HG03432 (cell line): ENCODE measurements around the gene CHST7.

Experiments
- ATAC-seq: cut with Tn5 transposase; IDR thresholded peaks from one replicate; pipeline ENCODE4 v1.9.1; 2021; ENCODE audit warnings: mild to moderate bottlenecking, moderate library complexity; ENCODE audit not compliant: unreplicated experiment

The CHST7 gene

DNA sequence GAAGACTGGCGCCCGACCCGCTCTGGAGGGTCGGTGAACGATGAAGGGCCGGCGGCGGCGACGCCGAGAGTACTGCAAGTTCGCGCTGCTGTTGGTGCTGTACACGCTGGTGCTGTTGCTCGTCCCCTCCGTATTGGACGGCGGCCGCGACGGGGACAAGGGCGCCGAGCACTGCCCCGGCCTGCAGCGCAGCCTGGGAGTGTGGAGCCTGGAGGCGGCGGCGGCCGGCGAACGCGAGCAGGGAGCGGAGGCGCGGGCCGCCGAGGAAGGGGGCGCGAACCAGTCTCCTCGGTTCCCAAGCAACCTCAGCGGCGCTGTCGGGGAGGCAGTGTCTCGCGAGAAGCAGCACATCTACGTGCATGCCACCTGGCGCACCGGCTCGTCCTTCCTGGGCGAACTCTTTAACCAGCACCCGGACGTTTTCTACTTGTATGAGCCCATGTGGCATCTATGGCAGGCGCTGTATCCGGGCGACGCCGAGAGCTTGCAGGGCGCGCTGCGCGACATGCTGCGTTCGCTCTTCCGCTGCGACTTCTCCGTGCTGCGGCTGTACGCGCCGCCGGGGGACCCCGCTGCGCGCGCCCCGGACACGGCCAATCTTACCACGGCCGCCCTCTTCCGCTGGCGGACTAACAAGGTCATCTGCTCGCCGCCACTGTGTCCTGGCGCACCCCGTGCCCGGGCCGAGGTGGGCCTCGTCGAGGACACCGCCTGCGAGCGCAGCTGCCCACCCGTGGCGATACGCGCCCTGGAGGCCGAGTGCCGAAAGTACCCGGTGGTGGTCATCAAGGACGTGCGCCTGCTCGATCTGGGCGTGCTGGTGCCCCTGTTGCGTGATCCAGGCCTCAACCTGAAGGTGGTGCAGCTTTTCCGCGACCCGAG is 568 bp downstream of the CHST7 start:
- peak; percentile 46 for ATAC-seq

- ATAC-seq: peak; percentile 20
These were observed 1.3 kb downstream of the CHST7 start for GRCh38 chrX:46574774-46575381.

- no peak for ATAC-seq
These were observed 2.0 kb downstream of the CHST7 start for GRCh38 chrX:46575586-46575985.

DNA sequence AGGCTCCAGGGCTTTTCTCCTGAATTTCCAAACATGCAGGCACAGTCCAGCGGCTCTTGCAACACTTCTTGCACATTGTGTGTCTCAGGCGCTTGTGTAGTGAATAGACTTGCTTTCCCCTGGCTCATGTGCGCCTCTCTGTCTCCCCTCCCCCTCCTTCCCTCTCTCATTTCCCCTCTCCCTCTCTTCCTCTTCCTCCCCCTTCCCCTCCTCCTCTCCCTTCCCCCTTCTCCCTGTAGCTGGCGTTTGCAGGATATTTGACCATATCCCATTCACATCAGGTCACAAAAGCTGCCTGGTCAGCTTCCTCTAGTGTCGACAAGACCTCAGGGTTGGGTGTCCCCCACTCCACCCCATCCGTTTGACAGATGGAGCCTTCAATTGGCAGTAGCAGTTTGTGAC is 2.4 kb downstream of the CHST7 start:
- ATAC-seq: no peak

GRCh38 chrX:46576458-46576857 is 2.9 kb downstream of the CHST7 start:
- ATAC-seq: no peak

DNA sequence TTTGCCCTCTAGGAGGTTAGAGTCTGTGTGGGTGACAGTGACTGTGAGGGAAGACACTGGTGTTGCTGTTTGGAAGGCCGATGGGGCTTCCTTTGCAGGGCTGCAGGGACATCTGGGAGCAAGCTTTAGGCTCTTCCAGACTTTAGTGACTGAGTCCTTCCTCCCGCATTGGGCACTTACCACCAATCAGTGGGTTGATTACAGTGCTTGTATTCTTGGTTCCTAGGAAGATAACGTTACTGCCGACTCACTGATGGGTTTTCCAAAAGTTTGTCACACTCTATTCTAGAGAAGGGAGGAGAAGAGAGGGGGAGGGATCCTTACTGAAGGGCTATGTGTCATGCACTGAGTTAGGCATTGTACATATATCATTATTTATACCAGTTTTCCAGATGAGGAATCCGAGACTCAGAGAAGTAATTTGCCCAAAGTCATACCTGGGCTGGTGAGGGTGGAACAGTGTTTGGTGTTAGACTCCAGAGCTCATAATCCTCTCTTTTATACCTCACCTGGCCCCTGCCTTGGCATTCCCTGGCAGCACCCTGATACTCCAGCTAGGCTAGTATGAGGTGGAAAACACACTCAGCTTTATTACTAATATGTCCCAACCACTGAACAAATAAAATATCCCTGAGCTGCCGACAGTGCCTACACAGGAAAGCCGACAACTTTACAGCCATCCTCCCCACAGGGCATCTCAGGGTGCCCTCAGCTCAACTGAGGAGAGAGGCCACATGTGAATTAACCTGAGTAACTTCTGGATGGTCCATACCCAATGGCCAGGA is 3.8 kb downstream of the CHST7 start:
- ATAC-seq: no peak

DNA sequence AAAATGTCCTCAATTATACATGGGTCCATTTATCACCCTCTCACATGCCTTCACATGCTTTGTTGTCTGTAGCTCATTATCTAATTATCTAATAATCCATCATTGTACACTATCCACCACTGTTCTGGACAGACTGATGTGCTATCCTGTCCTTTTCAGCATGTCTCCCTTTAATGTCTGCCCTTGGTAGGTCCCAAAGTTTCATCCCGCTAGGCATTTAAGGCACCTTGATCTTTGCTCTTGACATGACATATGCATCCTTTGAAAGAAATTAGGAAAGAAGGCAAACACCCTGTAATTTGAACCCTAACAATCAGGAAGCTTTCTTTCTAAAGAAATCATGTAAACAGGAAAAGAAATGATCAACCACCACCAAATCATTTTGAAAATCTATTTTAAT is 5.7 kb downstream of the CHST7 start:
- ATAC-seq: no peak

DNA sequence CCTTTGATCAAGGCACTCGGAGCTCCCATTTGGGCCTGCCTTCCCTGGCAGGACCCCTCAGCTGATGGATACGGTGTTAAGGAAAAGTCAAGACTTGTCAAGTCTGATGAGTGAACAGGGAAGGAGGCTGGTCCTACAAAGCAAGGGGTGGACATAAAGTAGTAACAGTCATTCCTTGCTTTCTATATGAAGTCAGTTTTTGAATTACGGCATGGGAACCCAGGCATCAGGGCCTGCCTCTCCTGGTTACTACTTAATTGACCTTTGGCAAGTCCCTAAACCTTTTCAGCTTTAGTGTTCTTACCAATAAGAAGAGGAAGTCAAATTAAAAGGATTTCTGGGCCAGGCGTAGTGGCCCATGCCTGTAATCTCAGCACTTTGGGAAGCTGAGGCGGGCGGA is 7.0 kb downstream of the CHST7 start:
- ATAC-seq: no peak

- no peak for ATAC-seq
These were observed 8.8 kb downstream of the CHST7 start for GRCh38 chrX:46582325-46582724.

DNA sequence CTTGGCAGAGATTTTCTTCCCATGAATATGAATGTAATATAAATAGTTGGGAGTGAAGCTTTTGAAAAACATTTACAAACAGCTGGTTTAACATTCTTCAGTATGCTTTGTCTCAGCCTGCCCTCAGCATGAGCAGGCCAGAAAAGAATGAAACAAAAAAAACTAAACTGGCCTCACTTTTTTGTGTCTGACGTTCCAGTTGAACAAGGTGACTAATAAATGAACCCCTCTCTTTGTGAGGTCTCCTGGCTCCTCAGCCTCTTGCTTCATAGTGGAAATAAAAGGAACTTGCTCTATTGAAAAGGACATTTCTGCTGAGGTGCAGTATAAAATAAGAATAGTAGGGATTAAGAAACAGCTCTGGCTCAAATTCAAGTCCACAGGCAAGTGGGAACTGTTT is 9.4 kb downstream of the CHST7 start:
- ATAC-seq: no peak

DNA sequence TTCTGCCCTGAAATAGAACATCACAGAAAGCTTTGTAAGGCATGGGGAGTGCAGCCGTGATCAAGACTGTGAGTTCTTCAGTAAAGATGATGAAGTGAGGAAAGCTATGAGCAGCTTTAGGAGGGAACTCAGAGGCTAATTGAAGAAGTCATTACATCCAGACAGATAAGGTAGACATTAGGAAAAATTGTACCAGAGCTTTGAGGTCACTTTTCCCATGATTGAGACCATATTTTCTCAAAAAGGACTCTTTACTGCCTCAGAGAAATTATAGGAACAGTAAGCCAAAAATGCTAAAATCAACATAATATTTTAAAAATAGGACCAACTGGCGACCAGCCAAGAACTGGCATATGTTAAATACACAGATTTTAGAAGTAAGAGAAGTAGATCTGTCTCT is 11.2 kb downstream of the CHST7 start:
- ATAC-seq: no peak

DNA sequence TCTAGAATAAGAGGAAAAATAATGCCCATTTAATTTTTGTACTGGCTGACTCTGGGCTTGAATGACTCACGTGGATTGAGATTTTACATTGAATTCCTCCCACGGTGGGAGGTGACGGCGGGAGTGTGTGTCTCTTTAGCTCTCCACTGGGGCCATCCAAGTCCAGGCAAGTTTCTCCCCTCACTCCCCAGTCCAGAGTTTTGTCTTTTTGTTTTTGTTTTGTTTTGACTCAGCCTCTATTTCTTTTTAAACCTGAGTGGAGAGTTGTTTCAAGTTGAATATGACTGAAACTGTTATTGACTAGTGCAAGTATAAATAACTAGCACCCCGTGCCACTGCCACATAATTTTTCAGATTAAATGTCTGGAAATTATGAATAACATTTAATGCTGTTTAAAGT is 13.6 kb downstream of the CHST7 start:
- ATAC-seq: peak; percentile 79

DNA sequence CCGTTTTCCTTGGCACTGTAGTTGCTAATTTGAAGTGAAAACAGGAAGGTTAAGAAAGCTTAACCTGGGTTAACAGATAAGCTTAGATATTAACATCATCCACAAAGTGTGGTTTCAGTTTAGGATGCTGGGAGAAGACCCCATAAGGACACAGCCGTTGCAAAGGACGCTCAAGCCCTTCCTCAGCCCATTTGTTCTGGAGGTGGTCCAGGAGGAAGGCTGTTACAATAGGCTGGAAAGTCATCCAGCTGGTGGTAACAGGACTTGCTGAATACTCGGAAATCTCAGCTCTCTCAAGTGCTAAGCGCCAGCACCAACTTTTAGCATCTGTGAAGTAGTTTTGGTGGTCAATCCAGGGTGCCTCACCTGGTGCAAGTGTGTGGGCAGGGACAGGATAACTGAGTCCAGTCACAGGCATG is 14.2 kb downstream of the CHST7 start:
- ATAC-seq: no peak

DNA sequence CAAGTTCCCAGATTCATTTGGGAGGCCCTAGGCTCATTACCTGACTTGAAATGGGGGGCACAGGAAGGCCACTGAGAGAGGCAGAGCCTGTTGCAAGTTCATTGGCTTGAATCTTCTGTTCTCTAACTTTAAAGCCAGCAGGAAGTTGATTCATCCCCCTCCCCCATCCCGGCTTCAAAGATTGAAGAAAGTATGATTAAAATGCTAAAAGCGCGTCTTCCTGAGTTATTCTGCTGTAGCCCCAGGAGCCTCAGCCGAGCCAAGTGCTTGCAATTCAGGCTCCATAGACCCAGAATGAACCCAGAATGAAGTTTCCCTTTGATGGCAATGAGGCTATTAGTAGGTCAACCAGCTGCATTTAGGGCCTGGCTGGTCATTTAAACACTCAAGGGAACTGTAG is 14.7 kb downstream of the CHST7 start:
- no peak for ATAC-seq

DNA sequence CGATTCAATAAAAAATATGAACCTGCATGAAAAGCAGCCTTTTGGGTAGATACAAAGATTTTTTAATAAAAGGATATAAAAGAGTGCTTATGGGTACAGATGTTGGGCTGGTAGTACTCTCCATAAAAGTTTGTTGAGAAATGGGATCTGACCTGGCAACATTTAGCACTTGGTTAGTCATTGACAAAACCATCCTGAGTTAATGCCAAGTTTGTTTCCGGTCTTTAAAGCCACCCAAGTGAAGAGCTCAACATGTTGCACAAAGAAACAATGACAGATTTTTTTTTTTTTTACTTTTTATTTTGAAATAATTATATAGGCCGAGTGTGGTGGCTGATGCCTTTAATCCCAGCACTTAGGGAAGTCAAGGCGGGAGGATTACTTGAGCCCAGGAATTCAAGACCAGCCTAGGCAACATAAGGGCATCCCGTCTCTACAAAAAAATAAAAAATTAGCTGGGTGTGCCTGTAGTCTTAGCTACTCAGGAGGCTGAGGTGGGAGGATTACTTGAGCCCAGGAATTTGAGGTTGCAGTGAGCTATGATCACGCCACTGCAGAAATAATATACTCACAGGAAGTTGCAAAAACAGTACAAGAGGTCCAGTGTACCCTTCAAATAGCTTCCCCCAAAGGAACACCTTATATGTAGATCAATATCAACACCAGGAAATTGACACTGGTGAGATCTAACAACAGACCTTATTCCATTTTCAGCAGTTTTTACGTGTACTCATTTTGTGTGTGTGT is 16.6 kb downstream of the CHST7 start:
- no peak for ATAC-seq

- ATAC-seq: no peak
These were observed 21.5 kb downstream of the CHST7 start for GRCh38 chrX:46595084-46595483.

GRCh38 chrX:46597208-46597607 is 23.6 kb downstream of the CHST7 start:
- ATAC-seq: no peak

DNA sequence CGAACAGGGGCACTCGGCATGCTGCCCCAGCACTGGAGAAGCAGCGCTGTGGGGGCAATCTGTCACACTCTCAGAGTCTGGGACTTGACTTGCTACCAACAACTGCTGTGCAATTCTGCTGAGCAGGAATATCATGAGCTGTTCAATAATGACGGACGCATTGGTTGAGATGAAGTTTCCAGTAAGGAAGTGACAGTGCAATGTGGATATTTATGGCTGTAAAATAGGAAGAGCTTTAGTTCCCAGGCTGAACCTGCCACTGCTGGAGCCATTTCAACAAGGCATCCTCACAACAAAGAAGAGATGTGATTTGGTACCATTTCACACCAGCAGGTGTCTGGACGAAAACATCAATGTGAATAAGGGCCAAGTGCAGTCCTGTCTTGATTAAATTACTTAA is 24.2 kb downstream of the CHST7 start:
- no peak for ATAC-seq

GRCh38 chrX:46599051-46599560 is 25.5 kb downstream of the CHST7 start:
- ATAC-seq: no peak

DNA sequence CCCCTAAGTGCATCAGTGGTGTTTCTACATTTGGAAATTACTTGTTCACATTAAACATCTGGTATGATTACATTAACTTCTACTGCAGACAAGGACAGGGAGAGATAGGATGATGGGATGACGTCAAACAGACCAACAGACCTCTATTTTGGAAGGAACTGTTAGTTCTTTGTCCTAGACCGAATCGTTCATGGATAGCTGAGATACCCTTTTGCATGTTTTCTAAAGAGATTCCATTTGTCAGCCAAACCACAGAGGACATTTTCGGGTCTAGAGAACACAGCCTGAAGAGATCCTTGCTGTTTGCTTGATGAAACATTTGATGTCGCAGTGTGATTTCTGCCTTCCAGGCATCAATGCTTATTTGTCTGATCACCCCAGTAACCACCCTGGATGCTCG is 27.7 kb downstream of the CHST7 start:
- no peak for ATAC-seq
